Chondrocyte (in vitro differentiated cells): ENCODE data around the gene MUTYH. TPM values are rescaled to one million over a fixed set of nuclear protein-coding genes. Genes with fewer than 3 reads are reported as not detected.

Experiments
- DNase-seq: peaks from one replicate; pipeline ENCODE4 v3.0.0; 2021; ENCODE audit warnings: mixed read lengths, low spot score
- H3K27ac Mint-ChIP-seq: one replicate; pipeline ENCODE4 v1.8.0; 2021; ENCODE audit warnings: mild to moderate bottlenecking, moderate library complexity, mixed read lengths; ENCODE audit not compliant: unreplicated experiment
- H3K27me3 Mint-ChIP-seq: 2 replicates; pipeline ENCODE4 v1.8.0; 2021; ENCODE audit warnings: low read depth, mixed read lengths
- H3K36me3 Mint-ChIP-seq: 2 replicates; pipeline ENCODE4 v1.8.0; 2021; ENCODE audit warnings: low read depth, mixed read lengths
- H3K4me1 Mint-ChIP-seq: 2 replicates; pipeline ENCODE4 v1.8.0; 2021; ENCODE audit warnings: low read depth, mild to moderate bottlenecking, mixed read lengths
- H3K4me3 Mint-ChIP-seq: one replicate; pipeline ENCODE4 v1.8.0; 2021; ENCODE audit warnings: mild to moderate bottlenecking, moderate library complexity, mixed read lengths; ENCODE audit not compliant: unreplicated experiment
- H3K9me3 Mint-ChIP-seq: 2 replicates; pipeline ENCODE4 v1.8.0; 2021; ENCODE audit warnings: low read depth, mixed read lengths
- CTCF ChIP-seq: fragments of 200-600 bp; sonication (generic); IDR thresholded peaks from 2 replicates; pipeline ENCODE4 v1.5.0; 2021; ENCODE audit warnings: antibody characterized with exemption, mild to moderate bottlenecking, moderate library complexity
- total RNA-seq: library from RNA; stranded (reverse); gene quantifications from 3 replicates; pipeline ENCODE4 v1.2.1, GENCODE V29; 2021

MUTYH gene
- total RNA-seq, 1 donor from 2014 or later: 12.8 TPM

DNA sequence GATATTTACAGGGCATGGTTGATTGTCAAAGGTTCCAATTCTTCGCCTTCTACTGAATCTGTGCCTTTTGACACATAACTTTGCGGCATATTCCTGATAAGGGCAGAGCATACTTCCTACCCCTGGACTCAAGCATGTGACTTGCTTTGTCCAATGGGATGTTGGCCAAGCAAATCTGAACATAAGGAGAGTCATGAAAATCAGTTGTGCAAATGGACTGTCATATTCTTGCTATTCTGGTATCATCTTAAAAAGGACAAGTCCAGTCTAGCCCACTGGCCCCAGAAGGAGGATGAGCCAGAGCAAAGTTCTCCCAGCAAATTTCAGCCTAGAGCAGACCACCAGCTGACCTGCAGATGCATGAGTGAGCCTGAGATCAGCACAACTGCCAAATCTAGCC is 41.0 kb upstream of the MUTYH start:
- TF ChIP-seq CTCF: no peak
- no peaks in the 10 kb centered on the region for H3K27me3 Mint-ChIP-seq
- no peak overlapping the region for H3K27ac Mint-ChIP-seq
- no peaks in the 10 kb centered on the region for H3K36me3 Mint-ChIP-seq
- H3K4me1 Mint-ChIP-seq: peaks cover 7% of the 10 kb centered on the region
- no peak for DNase-seq
- no peak overlapping the region for H3K4me3 Mint-ChIP-seq
- H3K9me3 Mint-ChIP-seq: no peaks in the 10 kb centered on the region

DNA sequence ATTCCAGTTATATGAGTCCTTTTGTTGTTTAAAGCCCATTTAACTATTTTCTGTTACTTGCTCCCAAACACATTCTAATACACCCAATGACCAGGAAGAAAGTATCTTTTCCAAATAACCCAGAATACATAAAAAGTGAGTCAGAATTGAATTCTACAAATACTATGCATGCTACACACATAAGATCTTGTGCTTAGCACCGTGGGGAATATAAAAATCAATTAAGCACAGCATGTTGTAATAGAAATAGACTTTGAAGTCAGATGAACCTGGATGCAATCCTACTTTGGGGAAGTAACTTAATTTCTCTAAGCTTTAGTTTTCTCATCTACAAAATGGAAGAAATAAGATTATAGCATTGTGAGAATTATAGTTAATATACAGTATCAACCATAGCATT is 40.5 kb upstream of the MUTYH start:
- Mint-ChIP-seq H3K27me3 (no peaks in the 10 kb centered on the region), H3K36me3 (no peaks in the 10 kb centered on the region), H3K4me3 (no peak overlapping the region), H3K9me3 (no peaks in the 10 kb centered on the region), H3K27ac (no peak overlapping the region), H3K4me1 (peaks cover 12% of the 10 kb centered on the region)
- DNase-seq: no peak
- no peak for TF ChIP-seq CTCF

DNA sequence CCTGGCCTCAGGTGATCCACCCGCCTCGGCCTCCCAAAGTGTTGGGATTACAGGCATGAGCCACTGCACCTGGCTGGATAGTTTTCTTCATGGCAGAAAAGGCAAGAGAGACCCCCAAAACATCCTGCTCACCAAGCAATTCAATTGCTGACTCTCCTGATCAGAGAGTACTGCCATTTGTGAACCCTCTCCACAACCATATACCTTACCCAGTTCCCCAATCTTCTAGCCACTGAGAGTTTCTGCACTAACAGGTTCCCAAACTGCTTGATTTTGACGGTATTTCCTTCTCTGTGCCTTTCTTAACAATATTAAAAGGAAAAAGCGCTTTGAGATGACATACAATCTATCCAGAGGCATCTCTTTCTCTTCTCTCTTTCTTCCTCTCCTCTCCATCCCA is 39.9 kb upstream of the MUTYH start:
- H3K27ac Mint-ChIP-seq: no peak overlapping the region
- no peaks in the 10 kb centered on the region for H3K9me3 Mint-ChIP-seq
- H3K4me3 Mint-ChIP-seq: no peak overlapping the region
- no peaks in the 10 kb centered on the region for H3K36me3 Mint-ChIP-seq
- TF ChIP-seq CTCF: no peak
- DNase-seq: no peak
- peaks cover 16% of the 10 kb centered on the region for H3K4me1 Mint-ChIP-seq
- no peaks in the 10 kb centered on the region for H3K27me3 Mint-ChIP-seq

DNA sequence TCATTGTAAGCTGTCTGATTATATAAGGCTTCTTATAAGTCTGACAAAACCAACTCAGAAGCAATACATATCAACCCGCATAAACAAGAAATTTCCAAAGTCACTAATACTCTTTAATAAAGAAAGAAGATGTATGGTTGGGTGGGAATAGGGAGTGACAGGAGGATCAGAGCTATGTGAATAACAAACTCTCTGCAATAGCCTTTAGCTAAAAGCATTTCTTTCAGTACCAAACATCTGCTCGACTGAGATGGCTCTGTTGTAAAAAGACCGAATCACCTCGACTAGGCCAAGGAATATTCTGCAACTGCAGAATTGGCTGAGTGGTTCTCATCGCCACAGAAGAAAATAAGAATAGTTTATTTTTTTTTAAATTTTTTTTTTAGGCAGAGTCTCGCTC is 39.3 kb upstream of the MUTYH start:
- Mint-ChIP-seq H3K4me1 (peaks cover 19% of the 10 kb centered on the region), H3K27me3 (no peaks in the 10 kb centered on the region), H3K9me3 (no peaks in the 10 kb centered on the region), H3K36me3 (no peaks in the 10 kb centered on the region), H3K27ac (no peak overlapping the region), H3K4me3 (no peak overlapping the region)
- TF ChIP-seq CTCF: no peak
- no peak for DNase-seq

DNA sequence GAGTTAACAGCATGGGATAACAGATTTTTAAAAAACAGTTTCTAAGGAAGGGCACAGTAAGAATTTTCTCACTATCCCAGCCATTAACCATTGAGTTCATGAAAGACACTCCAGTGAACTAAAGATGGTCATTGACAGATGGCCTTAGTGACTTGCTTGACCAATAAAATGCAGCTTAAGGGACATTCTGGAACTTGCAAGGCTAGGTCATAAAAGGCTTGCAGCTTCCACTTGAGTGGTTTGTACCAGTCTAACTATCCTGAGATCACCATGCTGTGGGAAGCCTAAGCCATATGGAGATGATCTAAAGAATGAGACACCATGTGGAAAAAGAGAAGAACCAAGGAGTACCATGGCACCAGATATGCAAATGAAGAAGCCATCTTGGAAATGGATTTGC is 37.9 kb upstream of the MUTYH start:
- H3K27me3 Mint-ChIP-seq: no peaks in the 10 kb centered on the region
- peaks cover 19% of the 10 kb centered on the region for H3K4me1 Mint-ChIP-seq
- H3K4me3 Mint-ChIP-seq: no peak overlapping the region
- H3K27ac Mint-ChIP-seq: no peak overlapping the region
- no peak for DNase-seq
- TF ChIP-seq CTCF: no peak
- H3K9me3 Mint-ChIP-seq: no peaks in the 10 kb centered on the region
- no peaks in the 10 kb centered on the region for H3K36me3 Mint-ChIP-seq
